GM19238 (cell line): Measurements from ENCODE around the gene RAB31.

Experiments used
- DNase-seq: peaks from one replicate; pipeline ENCODE4 v3.0.0; 2011; ENCODE audit warnings: low spot score; ENCODE audit not compliant: insufficient read length

Gene RAB31

DNA sequence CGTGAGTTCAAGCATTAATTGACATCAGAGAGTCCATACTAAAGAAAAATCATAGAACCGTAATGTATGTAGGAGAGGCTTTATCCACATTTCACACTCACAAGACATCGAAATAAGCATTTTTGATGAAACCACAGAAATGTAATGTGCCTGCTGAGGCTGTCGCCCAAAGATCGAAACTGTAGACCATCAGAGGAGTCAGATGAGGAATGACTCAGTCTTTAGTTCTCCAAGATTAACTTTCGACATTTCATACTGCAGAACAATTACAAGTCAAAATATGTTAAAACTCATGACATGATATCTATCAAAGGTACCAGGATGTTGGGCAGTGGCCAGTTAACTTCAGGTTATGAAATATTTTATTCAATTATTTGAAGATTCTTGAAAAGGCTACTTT is 79.6 kb downstream of the RAB31 start:
- no peak for DNase-seq

DNA sequence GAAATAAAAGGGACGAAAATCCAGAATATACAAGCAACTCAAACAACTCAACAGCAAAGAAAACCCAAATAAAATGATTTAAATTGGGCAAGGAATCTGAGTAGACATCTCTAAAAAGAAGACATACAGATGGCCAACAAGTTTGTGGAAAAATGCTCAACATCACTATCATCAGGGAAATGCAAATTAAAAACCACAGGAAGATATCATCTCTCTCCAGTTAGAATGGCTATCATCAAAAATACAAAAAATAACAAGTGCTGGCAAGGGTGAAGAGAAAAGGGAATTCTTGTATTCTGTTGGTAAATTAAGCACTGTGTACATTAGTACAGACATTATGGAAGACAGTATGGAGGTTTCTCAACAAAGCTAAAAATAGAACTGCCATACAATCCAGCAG is 80.0 kb downstream of the RAB31 start:
- DNase-seq, result no peak

DNA sequence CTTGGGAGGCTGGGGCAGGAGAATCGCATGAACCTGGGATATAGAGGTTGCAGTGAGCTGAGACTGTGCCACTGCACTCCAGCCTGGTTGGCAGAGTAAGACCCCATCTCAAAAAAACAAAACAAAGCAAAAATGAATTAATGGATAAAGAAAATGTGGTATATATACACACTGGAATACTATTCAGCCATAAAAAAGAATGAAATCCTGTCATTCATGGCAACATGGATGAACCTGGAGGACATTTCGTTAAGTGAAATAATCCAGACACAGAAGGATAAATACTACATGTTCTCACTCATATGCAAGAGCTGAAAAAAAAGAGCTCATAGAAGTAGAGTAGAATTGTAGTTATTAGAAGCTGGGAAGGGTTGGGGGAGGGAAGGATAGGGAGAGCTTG is 80.8 kb downstream of the RAB31 start:
- DNase-seq, result no peak

DNA sequence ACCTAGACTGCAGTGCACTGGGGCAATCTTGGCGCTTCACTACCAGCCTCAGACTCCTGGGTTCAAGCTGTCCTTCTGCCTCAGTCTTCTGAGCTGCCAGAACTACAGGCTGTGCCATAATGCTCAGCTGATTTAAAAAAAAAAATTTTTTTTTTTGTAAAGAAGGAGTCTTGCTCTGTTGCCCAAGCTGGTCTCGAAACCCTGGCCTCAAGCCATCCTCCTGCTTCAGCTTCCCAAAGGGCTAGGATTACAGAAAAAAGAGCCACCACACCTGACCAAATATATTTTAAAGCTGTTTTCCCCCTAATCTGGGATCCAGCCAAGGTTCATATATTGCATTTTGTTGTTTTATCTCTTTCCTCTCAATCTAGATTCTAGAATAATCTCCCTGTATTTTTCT is 82.2 kb downstream of the RAB31 start:
- no peak for DNase-seq

DNA sequence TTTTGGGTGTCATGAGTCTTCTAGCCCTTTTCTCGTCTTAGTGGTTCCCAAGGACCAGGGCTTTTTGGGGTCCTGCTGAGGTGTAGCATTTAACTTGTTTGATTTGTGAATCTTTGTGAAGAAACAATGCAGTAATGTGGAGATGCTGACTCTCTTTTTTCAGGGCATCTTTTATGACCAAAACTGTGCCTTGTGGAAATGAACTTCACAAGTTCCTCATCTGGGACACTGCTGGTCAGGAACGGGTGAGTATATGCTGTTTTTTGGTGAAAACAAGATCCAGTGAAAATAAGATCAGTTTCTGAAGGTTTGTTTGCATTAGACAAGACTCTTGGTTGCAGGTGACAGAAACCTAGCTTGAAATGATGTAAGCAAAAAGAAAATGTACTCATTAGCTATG is 83.9 kb downstream of the RAB31 start:
- DNase-seq, result no peak

- DNase-seq, result no peak
These were observed 84.6 kb downstream of the RAB31 start for GRCh38 chr18:9792565-9793245.

- DNase-seq, result no peak
These were observed 87.9 kb downstream of the RAB31 start for GRCh38 chr18:9796011-9796410.

GRCh38 chr18:9796935-9797549 is 88.9 kb downstream of the RAB31 start:
- no peak for DNase-seq

DNA sequence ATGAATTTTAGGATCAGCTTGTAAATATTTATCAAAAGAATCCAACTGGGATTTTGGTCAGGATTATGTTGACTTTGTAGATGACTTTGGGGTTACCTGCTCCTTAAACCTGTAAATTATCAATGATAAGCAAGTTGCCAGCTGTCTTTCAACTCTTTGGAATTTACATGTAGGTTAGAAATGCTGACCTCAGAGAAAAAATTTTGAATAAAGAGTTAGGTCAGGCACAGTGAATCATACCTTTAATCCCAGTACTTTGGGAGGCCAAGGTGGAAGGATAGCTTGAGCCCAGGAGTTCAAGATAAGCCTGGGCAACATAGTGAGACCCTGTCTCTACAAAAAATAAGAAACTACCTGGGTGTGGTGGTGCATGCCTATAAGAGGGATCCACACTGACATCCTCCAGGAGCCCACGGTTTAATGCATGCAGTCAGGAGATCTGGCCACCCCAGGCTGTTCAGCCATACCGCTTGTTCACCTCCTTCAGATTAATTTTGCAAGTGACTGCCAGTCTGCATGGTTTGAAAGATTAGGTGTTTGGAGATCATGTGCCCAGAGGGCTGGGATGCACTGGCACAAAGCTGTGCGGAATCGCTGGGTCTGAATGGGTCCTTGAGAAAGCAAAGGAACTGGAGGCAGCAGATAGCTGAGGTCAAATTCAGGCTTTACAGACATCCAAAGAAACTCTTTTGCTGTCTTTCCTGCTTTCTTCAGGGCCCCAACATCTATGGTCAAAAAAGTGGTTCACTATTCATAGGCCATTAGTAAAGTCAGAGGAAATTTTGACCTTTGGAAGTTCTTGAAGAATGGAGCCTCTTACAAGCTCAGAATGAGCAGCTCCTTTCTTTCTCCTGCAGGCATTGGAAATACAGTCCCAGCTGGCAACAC is 94.3 kb downstream of the RAB31 start:
- DNase-seq, result no peak

DNA sequence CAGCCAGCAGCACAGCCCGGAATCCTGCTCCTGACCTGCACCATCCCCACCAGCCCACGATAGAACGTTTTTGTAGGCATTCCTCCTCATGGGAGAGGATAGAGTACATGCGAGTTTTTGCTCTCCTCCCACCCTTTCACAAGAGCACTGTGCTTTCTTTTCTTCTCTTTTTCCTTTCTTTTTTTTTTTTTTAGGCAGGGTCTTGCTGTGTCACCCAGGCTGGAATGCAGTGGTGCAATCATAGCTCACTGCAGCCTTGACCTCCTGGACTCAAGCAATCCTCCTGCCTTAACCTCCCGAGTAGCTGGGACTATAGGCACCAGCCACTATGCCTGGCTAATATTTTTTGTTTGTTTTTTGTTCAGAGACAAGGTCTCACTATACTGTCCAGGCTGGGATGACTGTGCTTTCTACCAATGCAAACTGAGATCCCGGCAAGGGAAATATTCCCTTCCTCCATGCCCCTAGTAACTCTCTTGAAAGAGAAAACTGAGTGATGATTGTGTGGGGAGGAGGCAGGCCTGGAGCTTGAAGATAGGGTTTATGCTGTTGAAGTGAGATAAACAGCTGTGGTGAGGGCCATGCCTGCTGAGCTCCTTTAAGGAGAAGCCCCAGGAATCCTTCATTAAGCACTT is 95.1 kb downstream of the RAB31 start:
- DNase-seq, result no peak

DNA sequence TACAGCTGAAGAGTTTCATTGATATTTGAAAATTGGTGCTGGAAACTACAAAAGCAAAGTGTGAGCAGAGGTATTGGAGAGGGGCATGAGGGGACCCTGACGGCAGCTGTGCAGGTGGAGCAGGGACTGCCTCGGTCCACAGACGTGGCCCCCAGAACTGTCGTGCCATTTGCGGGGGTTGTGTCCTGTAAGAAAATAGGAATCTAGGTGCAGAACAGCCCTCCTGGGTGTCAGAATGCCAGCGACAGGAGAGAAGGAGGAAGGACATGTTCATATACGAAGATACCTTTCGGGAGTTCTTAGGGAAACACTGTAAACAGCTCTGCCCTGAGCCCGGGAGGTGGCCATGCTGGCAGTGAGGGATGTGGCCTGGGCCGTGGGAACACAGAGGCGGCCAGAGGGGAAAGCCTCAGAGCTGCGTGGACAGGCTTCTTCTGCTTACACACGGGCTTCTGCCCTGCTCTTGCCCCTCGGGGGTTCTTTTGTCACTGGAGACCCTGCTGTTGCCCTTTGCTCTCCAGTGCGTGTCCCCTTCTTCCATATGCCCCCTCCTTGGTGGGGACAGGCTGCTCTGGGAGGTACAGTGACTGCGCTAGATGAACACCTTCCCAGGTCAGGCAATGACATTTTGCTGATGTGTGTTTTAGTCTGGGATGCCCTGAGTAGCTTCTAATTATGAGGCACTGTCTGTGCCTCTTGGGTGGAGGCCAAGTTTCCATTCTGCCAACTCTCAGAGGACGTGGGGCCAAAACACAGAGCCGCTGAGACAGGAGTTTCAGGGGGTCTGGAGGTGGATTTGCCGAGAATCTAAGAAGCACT is 95.8 kb downstream of the RAB31 start:
- no peak for DNase-seq

DNA sequence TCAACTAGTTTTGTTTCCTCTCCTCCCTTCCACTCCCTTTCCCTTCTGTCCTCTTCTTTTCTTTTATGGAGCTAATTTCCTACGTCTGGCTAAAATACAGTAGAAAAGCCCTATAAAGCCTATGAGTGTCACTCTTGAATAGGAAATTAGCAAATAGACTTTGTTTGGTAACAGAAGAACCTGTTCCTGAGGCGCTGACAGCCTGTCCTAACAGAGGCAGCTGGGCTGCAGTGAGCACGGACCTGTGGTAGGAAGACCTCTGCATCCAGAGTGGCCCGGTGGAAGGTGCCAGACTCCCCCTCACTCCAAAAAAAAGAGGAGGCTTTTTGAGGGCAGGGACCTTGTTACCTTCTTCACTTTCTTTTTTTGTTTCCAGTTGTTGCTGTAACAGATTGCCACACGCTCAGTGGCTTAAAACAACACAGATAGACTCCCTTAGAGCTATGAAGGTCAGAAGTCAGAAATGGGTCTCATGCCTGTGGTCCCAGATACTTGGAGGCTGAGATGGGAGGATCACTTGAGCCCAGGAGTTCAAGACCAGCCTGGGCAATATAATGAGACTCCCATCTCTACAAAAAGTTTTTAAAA is 96.5 kb downstream of the RAB31 start:
- DNase-seq, result no peak

GRCh38 chr18:9806905-9807304 is 98.8 kb downstream of the RAB31 start:
- no peak for DNase-seq

- DNase-seq, result no peak
These were observed 100.5 kb downstream of the RAB31 start for GRCh38 chr18:9808295-9809241.

DNA sequence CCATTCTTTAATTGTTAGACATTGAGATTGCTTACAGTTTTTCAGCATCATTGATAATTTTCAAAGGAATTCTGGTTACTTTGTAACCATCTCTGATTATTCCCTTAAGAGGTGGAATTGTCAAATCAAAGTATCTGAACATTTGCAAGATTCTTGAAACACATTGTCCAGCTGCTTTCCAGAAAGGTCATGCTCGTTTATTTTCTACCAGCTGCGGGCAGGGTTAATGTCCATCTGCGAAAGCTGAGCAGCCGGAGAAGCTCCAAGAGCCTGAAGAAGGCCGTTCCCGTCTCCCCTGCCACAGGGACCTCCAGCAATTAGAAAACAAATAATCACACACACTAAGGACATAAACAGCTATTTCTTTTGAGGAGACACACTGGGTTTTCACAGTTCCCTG is 101.6 kb downstream of the RAB31 start:
- DNase-seq, result no peak

- DNase-seq, result no peak
These were observed 102.2 kb downstream of the RAB31 start for GRCh38 chr18:9810299-9810698.

- DNase-seq, result no peak
These were observed 103.0 kb downstream of the RAB31 start for GRCh38 chr18:9810994-9811705.

- no peak for DNase-seq
These were observed 103.9 kb downstream of the RAB31 start for GRCh38 chr18:9811978-9812377.

DNA sequence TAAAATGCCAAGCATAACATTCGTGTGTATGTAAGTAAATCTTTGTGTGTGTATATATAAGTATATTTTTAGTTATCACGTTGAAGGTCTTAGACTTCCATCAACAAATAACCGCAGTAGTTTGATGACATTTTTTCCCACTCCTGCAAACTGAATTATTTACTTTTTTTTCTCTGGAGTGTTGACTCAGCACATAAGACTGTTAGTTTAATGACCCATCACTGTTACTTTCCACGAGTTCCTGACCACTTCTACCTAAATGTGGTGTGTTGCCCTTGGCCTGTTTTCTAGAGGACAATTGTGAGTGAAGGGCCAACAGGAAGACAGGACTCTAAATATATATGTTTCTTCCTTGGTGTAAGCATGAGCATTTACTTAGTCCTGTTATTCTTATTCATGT is 106.3 kb downstream of the RAB31 start:
- DNase-seq, result no peak
